Erythroblast (primary cell): Measurements from ENCODE around the gene NLRP9.

Experiments
- GATA1 ChIP-seq: IDR thresholded peaks from 2 replicates; pipeline ENCODE4 v1.6.1; 2011; ENCODE audit warnings: low read depth, mild to moderate bottlenecking, control low read depth, low read length, moderate library complexity
- POLR2A ChIP-seq: IDR thresholded peaks from 2 replicates; pipeline ENCODE4 v1.6.1; 2011; ENCODE audit warnings: mild to moderate bottlenecking, low read length

- no peak for TF ChIP-seq POLR2A
- no peak for TF ChIP-seq GATA1
Observed at GRCh38 chr19:55689411-55690108, 48.6 kb downstream of the NLRP9 start.
